ENCODE results near the gene IRGQ. TPM values are rescaled to one million over a fixed set of nuclear protein-coding genes. Genes with fewer than 3 reads are reported as not detected.

IRGQ gene
- total RNA-seq, 1 experiment from 2014 or later = 23.3 TPM

DNA sequence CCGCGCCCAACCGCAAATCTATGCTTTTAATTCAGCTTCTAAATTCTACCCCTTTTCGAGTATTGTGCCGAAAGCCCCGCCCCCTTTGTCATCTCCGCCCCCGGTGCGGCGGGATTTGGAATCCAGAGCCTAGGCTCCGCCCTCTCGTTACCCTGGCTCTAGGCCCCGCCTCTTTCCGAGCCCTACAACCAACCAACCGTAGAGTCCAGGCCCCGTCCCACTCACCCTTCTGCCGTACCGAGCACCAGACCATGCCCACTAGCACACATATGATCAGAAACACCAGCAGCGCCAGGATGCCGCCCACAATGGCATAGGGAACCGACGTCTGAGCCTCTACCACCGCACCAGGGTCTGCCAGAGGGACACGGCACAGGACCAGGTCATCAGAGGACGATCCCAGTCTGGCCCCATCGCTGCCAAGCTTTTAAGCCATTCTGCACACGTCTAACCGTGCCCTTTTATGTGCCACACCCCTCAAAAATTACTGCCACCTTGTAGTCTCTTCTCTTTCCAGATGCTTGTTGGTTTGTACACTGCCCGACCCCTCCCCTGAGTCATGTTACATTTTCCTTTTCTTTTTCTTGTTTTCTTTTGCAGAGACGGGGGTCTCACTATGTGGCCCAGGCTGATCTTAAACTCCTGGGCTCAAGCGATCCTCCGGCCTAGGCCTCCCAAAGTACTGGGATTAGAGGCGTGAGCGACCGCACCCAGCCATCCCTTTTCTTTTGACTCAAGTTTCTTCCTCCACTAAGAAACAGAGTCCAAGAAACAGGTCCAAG, 28.1 kb upstream of the IRGQ start:
- H3K9me2 ChIP-seq (ENCODE audit: insufficient read depth) = no peaks in the 10 kb centered on the region
- TF ChIP-seq, protein P1, sequence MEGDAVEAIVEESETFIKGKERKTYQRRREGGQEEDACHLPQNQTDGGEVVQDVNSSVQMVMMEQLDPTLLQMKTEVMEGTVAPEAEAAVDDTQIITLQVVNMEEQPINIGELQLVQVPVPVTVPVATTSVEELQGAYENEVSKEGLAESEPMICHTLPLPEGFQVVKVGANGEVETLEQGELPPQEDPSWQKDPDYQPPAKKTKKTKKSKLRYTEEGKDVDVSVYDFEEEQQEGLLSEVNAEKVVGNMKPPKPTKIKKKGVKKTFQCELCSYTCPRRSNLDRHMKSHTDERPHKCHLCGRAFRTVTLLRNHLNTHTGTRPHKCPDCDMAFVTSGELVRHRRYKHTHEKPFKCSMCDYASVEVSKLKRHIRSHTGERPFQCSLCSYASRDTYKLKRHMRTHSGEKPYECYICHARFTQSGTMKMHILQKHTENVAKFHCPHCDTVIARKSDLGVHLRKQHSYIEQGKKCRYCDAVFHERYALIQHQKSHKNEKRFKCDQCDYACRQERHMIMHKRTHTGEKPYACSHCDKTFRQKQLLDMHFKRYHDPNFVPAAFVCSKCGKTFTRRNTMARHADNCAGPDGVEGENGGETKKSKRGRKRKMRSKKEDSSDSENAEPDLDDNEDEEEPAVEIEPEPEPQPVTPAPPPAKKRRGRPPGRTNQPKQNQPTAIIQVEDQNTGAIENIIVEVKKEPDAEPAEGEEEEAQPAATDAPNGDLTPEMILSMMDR (conservative IDR thresholded peaks at IDR 0.05) = no peak
- no peak for TF ChIP-seq EZH2 (IDR thresholded peaks at IDR 0.05; ENCODE audit: low read depth)
- POLR2A ChIA-PET (ENCODE audit: unreplicated experiment) = interaction anchor here (0.7 kb wide), 1 partner anchor 12 kb away, joined by 3 read pairs; no protein-coding TSS in a partner anchor

DNA sequence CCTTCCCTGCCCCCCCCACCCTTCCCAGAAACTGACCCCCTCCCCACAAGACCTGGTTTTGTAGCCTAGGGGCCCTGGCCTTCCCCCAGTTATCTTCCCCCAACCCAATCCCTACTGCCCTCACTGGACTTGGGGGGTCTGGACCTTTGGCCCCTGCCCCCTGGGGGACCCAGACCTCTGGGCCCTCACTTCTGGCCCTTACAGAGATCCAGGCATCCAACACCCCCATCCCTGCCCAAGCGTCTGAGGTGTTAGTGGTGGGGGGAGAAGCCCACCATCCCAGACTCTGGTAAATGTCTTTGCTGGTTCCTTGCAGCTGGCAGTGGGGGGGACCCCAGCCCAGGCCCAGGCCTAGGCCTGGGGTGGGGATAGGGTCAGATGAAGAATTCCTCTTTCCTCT, 27.0 kb upstream of the IRGQ start:
- BruUV-seq (replicated peaks) = no TSS peak
- CTCF ChIA-PET = no interaction called here

More for the DNA sequence above, 28.1 kb upstream of the IRGQ start:
- Histone ChIP-seq H3K4me3 (no peak overlapping the region), H3K4me2 (no peak overlapping the region), H3K9me3 (ENCODE audit: insufficient read depth, low read depth) (no peaks in the 10 kb centered on the region), H3K27me3 (ENCODE audit: insufficient read depth, low read depth) (no peaks in the 10 kb centered on the region), H3K27ac (no peak overlapping the region), H2AFZ (no peak overlapping the region), H4K20me1 (ENCODE audit: insufficient read depth) (no peaks in the 10 kb centered on the region), H3K4me1 (replicated peaks; ENCODE audit: insufficient read depth) (peaks cover 9% of the 10 kb centered on the region), H3F3A (ENCODE audit: insufficient read depth, low read depth) (peaks cover 28% of the 10 kb centered on the region; the same call in 1 of the 2 replicates), H3K79me2 (ENCODE audit: low read depth) (0 out of 2 replicates have a peak, but pooled peaks cover 12% of the 10 kb centered on the region), H3K36me3 (ENCODE audit: low read depth) (no peaks in the 10 kb centered on the region)
- BruUV-seq (replicated peaks) = no TSS peak
- DNase-seq = no peak
- intact Hi-C loops (cut with micrococcal nuclease; ENCODE audit: unreplicated experiment) = no loop called here
- CTCF ChIA-PET = no interaction called here

GRCh38 chr19:43622070-43622469, 26.1 kb upstream of the IRGQ start:
- Histone ChIP-seq H3K9me2 (ENCODE audit: insufficient read depth) (no peaks in the 10 kb centered on the region), H3K4me2 (no peak overlapping the region), H3K4me1 (replicated peaks; ENCODE audit: insufficient read depth) (peaks cover 9% of the 10 kb centered on the region), H2AFZ (no peak overlapping the region), H3F3A (ENCODE audit: insufficient read depth, low read depth) (peaks cover 28% of the 10 kb centered on the region; the same call in 1 of the 2 replicates), H4K20me1 (ENCODE audit: insufficient read depth) (no peaks in the 10 kb centered on the region), H3K79me2 (ENCODE audit: low read depth) (peaks cover 23% of the 10 kb centered on the region), H3K36me3 (ENCODE audit: low read depth) (no peaks in the 10 kb centered on the region), H3K27ac (peak overlapping the region; percentile 19; the same call in 1 of the 2 replicates), H3K4me3 (no peak overlapping the region), H3K9me3 (ENCODE audit: insufficient read depth, low read depth) (no peaks in the 10 kb centered on the region), H3K27me3 (ENCODE audit: insufficient read depth, low read depth) (no peaks in the 10 kb centered on the region)
- no TSS peak for BruUV-seq (replicated peaks)
- CTCF ChIA-PET = no interaction called here
- POLR2A ChIA-PET (ENCODE audit: unreplicated experiment) = no interaction called here
- TF ChIP-seq EZH2 (IDR thresholded peaks at IDR 0.05; ENCODE audit: low read depth) = no peak
- TF ChIP-seq, protein P1 (conservative IDR thresholded peaks at IDR 0.05) = no peak
- DNase-seq = no peak
- intact Hi-C loops (cut with micrococcal nuclease; ENCODE audit: unreplicated experiment) = no loop called here

More for the DNA sequence above, 27.0 kb upstream of the IRGQ start:
- no peak overlapping the region for H3K27ac ChIP-seq
- H3K4me2 ChIP-seq = no peak overlapping the region
- peaks cover 9% of the 10 kb centered on the region for H3K4me1 ChIP-seq (replicated peaks; ENCODE audit: insufficient read depth)
- intact Hi-C loops (cut with micrococcal nuclease; ENCODE audit: unreplicated experiment) = no loop called here
- no peaks in the 10 kb centered on the region for H3K27me3 ChIP-seq (ENCODE audit: insufficient read depth, low read depth)
- H4K20me1 ChIP-seq (ENCODE audit: insufficient read depth) = no peaks in the 10 kb centered on the region
- H3K9me2 ChIP-seq (ENCODE audit: insufficient read depth) = no peaks in the 10 kb centered on the region
- no peaks in the 10 kb centered on the region for H3K36me3 ChIP-seq (ENCODE audit: low read depth)
- no peak overlapping the region for H3K4me3 ChIP-seq
- H3K79me2 ChIP-seq (ENCODE audit: low read depth) = peaks cover 21% of the 10 kb centered on the region
- DNase-seq = no peak
- no peaks in the 10 kb centered on the region for H3K9me3 ChIP-seq (ENCODE audit: insufficient read depth, low read depth)
- POLR2A ChIA-PET (ENCODE audit: unreplicated experiment) = no interaction called here
- TF ChIP-seq EZH2 (IDR thresholded peaks at IDR 0.05; ENCODE audit: low read depth) = no peak
- TF ChIP-seq, protein P1 (conservative IDR thresholded peaks at IDR 0.05) = no peak
- H2AFZ ChIP-seq = no peak overlapping the region
- H3F3A ChIP-seq (ENCODE audit: insufficient read depth, low read depth) = peaks cover 28% of the 10 kb centered on the region; the same call in 1 of the 2 replicates

All from PC-9 (cell line).